GM12878 (cell line): ENCODE measurements around the gene OXCT1. TPM values are rescaled to one million over a fixed set of nuclear protein-coding genes. Genes with fewer than 3 reads are reported as not detected.

ENCODE experiments used
- ATAC-seq: fragments of 200-7000 bp; cut with Tn5 transposase; 3 replicates; pipeline ENCODE4 v1.9.1; 2020; ENCODE audit warnings: mild to moderate bottlenecking, moderate library complexity
- BruUV-seq: library from RNA; stranded (reverse); fragments of 400-500 nt; replicated peaks from 2 replicates; lab custom pipeline; 2021; lab: Mats Ljungman, UMichigan
- CTCF ChIA-PET: fragments of 300-600 bp; sonication (Branson Sonifier 250); formaldehyde crosslinking; extraction: SDS; loops from one replicate; lab custom pipeline; 2021; ENCODE audit warnings: inconsistent platforms; lab: Yijun Ruan, JAX
- POLR2A ChIA-PET: fragments of 350-600 bp; formaldehyde crosslinking; extraction: SDS; loops from one replicate; lab custom pipeline; 2021; ENCODE audit warnings: inconsistent platforms; lab: Charles Lee
- RAD21 ChIA-PET: fragments of 300-600 bp; sonication (Branson Sonifier 250); formaldehyde crosslinking; loops from one replicate; lab custom pipeline; 2023; ENCODE audit warnings: antibody characterized with exemption; ENCODE audit not compliant: unreplicated experiment; lab: Charles Lee
- SMC1A ChIA-PET: fragments of 300-600 bp; sonication (Branson Sonifier 250); formaldehyde crosslinking; loops from one replicate; lab custom pipeline; 2023; ENCODE audit not compliant: unreplicated experiment, uncharacterized antibody; lab: Charles Lee
- DNase-seq: peaks from one replicate; pipeline ENCODE4 v3.0.0-alpha.2; 2011; ENCODE audit warnings: low read depth, low spot score
- FAIRE-seq: peaks from 3 replicates; lab custom pipeline; 2011; peaks lifted over from hg19 to GRCh38; lab: Jason Lieb, UNC
- H2AFZ ChIP-seq: 2 replicates; pipeline ENCODE4 v1.6.0; 2011; ENCODE audit warnings: low read depth, low read length, control low read depth; ENCODE audit not compliant: control insufficient read depth
- H3K27ac ChIP-seq: 2 replicates; pipeline ENCODE4 v1.5.1; 2011; ENCODE audit warnings: control low read depth; ENCODE audit not compliant: control insufficient read depth, insufficient read depth
- H3K27me3 ChIP-seq, 2 experiments: replicated peaks in 1 of 2; 2 replicates each; pipeline versions ENCODE4 v1.6.0 to v1.6.1; 2011; ENCODE audit warnings: low read length in 1 of 2; ENCODE audit not compliant: control insufficient read depth in 2 of 2, insufficient read depth in 2 of 2
- H3K36me3 ChIP-seq, 2 experiments: 2 replicates each; pipeline ENCODE4 v1.5.1; 2011; ENCODE audit warnings: low read length in 1 of 2; ENCODE audit not compliant: control insufficient read depth in 2 of 2, insufficient read depth in 2 of 2
- H3K4me1 ChIP-seq: 2 replicates; pipeline ENCODE4 v1.6.1; 2011; ENCODE audit warnings: mild to moderate bottlenecking, low read length, moderate library complexity, mixed read lengths; ENCODE audit not compliant: control insufficient read depth, insufficient read depth
- H3K4me2 ChIP-seq: 2 replicates; pipeline ENCODE4 v1.6.0; 2011; ENCODE audit warnings: control low read depth; ENCODE audit not compliant: control insufficient read depth, insufficient read depth
- H3K4me3 ChIP-seq: fragments of 200-600 bp; sonication (generic); 2 replicates; pipeline ENCODE4 v1.5.1; 2016
- H3K79me2 ChIP-seq: 2 replicates; pipeline ENCODE4 v1.6.0; 2011; ENCODE audit warnings: low read length; ENCODE audit not compliant: control insufficient read depth, insufficient read depth
- H3K9ac ChIP-seq: 2 replicates; pipeline ENCODE4 v1.8.0; 2011; ENCODE audit warnings: low read length, control low read depth, mixed read lengths; ENCODE audit not compliant: control insufficient read depth, insufficient read depth
- H3K9me3 ChIP-seq: replicated peaks from 3 replicates; pipeline ENCODE4 v1.5.1; 2011; ENCODE audit warnings: mild to moderate bottlenecking, low read length; ENCODE audit not compliant: control insufficient read depth, insufficient read depth
- H4K20me1 ChIP-seq: 2 replicates; pipeline ENCODE4 v1.6.0; 2011; ENCODE audit not compliant: control insufficient read depth, insufficient read depth
- ETV6 ChIP-seq, 2 experiments: fragments of 450-650 bp in 1 of 2; IDR thresholded peaks in 1 of 2; conservative IDR thresholded peaks in 1 of 2; 2 replicates each; pipeline ENCODE4 v1.6.1; 2014; ENCODE audit warnings: antibody characterized with exemption in 1 of 2, borderline replicate concordance in 1 of 2, low read depth in 1 of 2, mild to moderate bottlenecking in 1 of 2, moderate library complexity in 1 of 2
- MEF2A ChIP-seq: IDR thresholded peaks from 2 replicates; pipeline ENCODE4 v1.6.1; 2011; ENCODE audit warnings: low read depth, mild to moderate bottlenecking, low read length, moderate library complexity; ENCODE audit not compliant: insufficient read depth
- POLR2A ChIP-seq: IDR thresholded peaks from 2 replicates; pipeline ENCODE4 v1.6.1; 2011; ENCODE audit warnings: low read depth, mild to moderate bottlenecking, low read length
- SPI1 ChIP-seq: IDR thresholded peaks from 2 replicates; pipeline ENCODE4 v1.6.1; 2011; ENCODE audit warnings: low read depth, mild to moderate bottlenecking, low read length, moderate library complexity, borderline replicate concordance; ENCODE audit not compliant: insufficient read depth
- SREBF2 ChIP-seq: IDR thresholded peaks from 2 replicates; pipeline ENCODE4 v1.6.1; 2012; ENCODE audit warnings: mild to moderate bottlenecking, low read length
- TAF1 ChIP-seq: IDR thresholded peaks from 2 replicates; pipeline ENCODE4 v1.6.1; 2011; ENCODE audit warnings: mild to moderate bottlenecking, low read depth, low read length, borderline replicate concordance
- ZNF24 ChIP-seq: fragments of 450-650 bp; IDR thresholded peaks from 2 replicates; pipeline ENCODE4 v1.6.1; 2017; ENCODE audit warnings: antibody characterized with exemption, mild to moderate bottlenecking
- WGBS: methylation state at CpG from one replicate; pipeline ENCODE4 v1.1.6; 2016; ENCODE audit warnings: low lambda C conversion rate; ENCODE audit not compliant: insufficient replicate concordance, insufficient coverage; ENCODE audit errors: missing lambda C conversion rate; 5-methylcytosine and 5-hydroxymethylcytosine counted together
- in situ Hi-C: fragments of 300-500 bp; cut with MboI; formaldehyde crosslinking; loops from 9 replicates; pipeline ENCODE4 v1.14.3; 2018; ENCODE audit warnings: mixed read lengths
- intact Hi-C: fragments of 100-400 bp; cut with micrococcal nuclease; formaldehyde crosslinking; loops from one replicate; pipeline ENCODE4 v1.14.2; 2022; ENCODE audit not compliant: unreplicated experiment
- polyA plus RNA-seq, 11 experiments: library from polyadenylated mRNA; depleted of rRNA in 4 of 11; unstranded in 6 of 11; stranded (reverse) in 5 of 11; fragments of >200 nt; fragmentation: Nextera tagmentation in 4 of 11; fragmentation: Illumina TruSeq in 1 of 11; extraction: Ambion mirVana in 4 of 11; extraction: Trizol in 1 of 11; gene quantifications; 1 replicate in 1 of 11; 2 replicates in 10 of 11; pipeline versions ENCODE4 v1.2.1 to v1.2.3, GENCODE V29; 2011 to 2016; ENCODE audit warnings: inconsistent platforms in 2 of 11, missing spikeins in 2 of 11, low read depth in 1 of 11
- total RNA-seq, 4 experiments: library from RNA; depleted of rRNA in 3 of 4; stranded (reverse); fragments of >200 nt in 3 of 4; fragmentation: Illumina TruSeq in 1 of 4; extraction: Trizol in 1 of 4; gene quantifications; 2 replicates each; pipeline versions ENCODE4 v1.2.1 to v1.2.3, GENCODE V29; 2013 to 2021
- TF ChIP-seq, protein P1 (sequence below): IDR thresholded peaks from 2 replicates; pipeline ENCODE4 v1.6.1; 2011; ENCODE audit warnings: borderline replicate concordance, low read depth, mild to moderate bottlenecking, moderate library complexity, low read length; ENCODE audit not compliant: insufficient read depth, poor library complexity, severe bottlenecking
- TF ChIP-seq, protein P2 (sequence below): fragments of 150-350 bp; IDR thresholded peaks from 2 replicates; pipeline ENCODE4 v1.6.1; 2016; ENCODE audit warnings: low read depth, low read length

Gene OXCT1
- total and polyA plus RNA-seq, 10 of the 15 experiments (the other 5 are each of a cell fraction or from before 2014, with no cell fraction given), result 46.9 to 103 (median 70.5) TPM

DNA sequence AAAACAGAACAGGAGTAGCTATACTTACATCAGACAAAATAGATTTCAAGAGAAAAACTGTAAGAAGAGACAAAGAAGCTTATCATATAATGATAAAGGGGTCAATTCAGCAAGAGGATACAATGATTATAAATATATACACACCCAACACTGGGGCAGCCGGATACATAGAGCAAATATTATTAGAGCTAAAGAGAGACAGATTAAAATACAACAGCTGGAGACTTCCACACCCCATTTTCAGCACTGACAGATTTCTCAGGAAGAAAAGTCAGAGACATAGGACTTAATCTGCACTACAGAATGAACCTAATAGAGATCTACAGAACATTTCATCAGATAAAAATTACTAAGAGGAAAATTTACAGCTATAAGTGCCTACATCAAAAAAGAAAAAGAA, 35.7 kb downstream of the OXCT1 start:
- Histone ChIP-seq H3K4me2 (no peak overlapping the region), H3K27me3 (no peaks in the 10 kb centered on the region), H2AFZ (no peak overlapping the region), H3K9me3 (no peaks in the 10 kb centered on the region), H3K9ac (no peak overlapping the region), H3K4me1 (no peaks in the 10 kb centered on the region), H4K20me1 (no peaks in the 10 kb centered on the region), H3K27ac (no peak overlapping the region), H3K36me3 (peaks cover 7 to 9% of the 10 kb centered on the region in 2 experiments), H3K4me3 (no peak overlapping the region), H3K79me2 (no peaks in the 10 kb centered on the region)
- intact Hi-C loops, result no loop called here
- CTCF ChIA-PET, result interaction anchor here (1.0 to 3.0 kb wide), 5 partner anchors 9 to 223 kb away, joined by 4 to 15 read pairs (median 5); no protein-coding TSS in a partner anchor
- in situ Hi-C loops, result loop anchor here (25.0 kb wide), 1 partner anchor 547 kb away; no protein-coding TSS in a partner anchor
- POLR2A ChIA-PET, result interaction anchor here (0.6 to 1.0 kb wide), 3 partner anchors 27 to 1036 kb away, joined by 3 to 4 read pairs (median 3); partner anchors contain the start of gene PRKAA1
- WGBS, result 94% methylated on average over 1 of the region's 1 CpG
- ATAC-seq (no peak), DNase-seq (no peak), FAIRE-seq (no peak)
- no peak for TF ChIP-seq MEF2A
- no peak for TF ChIP-seq SPI1
- no peak for TF ChIP-seq ETV6 (conservative IDR thresholded peaks at IDR 0.05 in 1 of 2, IDR thresholded peaks at IDR 0.05 in 1 of 2; ENCODE audit: borderline replicate concordance in 1 of 2, low read depth in 1 of 2)
- no peak for TF ChIP-seq SREBF2
- TF ChIP-seq POLR2A, result no peak
- TF ChIP-seq, protein P1, sequence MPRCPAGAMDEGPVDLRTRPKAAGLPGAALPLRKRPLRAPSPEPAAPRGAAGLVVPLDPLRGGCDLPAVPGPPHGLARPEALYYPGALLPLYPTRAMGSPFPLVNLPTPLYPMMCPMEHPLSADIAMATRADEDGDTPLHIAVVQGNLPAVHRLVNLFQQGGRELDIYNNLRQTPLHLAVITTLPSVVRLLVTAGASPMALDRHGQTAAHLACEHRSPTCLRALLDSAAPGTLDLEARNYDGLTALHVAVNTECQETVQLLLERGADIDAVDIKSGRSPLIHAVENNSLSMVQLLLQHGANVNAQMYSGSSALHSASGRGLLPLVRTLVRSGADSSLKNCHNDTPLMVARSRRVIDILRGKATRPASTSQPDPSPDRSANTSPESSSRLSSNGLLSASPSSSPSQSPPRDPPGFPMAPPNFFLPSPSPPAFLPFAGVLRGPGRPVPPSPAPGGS, result no peak
- TF ChIP-seq, protein P2, sequence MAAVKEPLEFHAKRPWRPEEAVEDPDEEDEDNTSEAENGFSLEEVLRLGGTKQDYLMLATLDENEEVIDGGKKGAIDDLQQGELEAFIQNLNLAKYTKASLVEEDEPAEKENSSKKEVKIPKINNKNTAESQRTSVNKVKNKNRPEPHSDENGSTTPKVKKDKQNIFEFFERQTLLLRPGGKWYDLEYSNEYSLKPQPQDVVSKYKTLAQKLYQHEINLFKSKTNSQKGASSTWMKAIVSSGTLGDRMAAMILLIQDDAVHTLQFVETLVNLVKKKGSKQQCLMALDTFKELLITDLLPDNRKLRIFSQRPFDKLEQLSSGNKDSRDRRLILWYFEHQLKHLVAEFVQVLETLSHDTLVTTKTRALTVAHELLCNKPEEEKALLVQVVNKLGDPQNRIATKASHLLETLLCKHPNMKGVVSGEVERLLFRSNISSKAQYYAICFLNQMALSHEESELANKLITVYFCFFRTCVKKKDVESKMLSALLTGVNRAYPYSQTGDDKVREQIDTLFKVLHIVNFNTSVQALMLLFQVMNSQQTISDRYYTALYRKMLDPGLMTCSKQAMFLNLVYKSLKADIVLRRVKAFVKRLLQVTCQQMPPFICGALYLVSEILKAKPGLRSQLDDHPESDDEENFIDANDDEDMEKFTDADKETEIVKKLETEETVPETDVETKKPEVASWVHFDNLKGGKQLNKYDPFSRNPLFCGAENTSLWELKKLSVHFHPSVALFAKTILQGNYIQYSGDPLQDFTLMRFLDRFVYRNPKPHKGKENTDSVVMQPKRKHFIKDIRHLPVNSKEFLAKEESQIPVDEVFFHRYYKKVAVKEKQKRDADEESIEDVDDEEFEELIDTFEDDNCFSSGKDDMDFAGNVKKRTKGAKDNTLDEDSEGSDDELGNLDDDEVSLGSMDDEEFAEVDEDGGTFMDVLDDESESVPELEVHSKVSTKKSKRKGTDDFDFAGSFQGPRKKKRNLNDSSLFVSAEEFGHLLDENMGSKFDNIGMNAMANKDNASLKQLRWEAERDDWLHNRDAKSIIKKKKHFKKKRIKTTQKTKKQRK, result no peak
- TF ChIP-seq TAF1, result no peak
- no peak for TF ChIP-seq ZNF24
- BruUV-seq, result no TSS peak
- RAD21 ChIA-PET, result no interaction called here
- SMC1A ChIA-PET, result interaction anchor here (0.6 to 1.6 kb wide), 5 partner anchors 8 to 113 kb away, joined by 3 to 7 read pairs (median 4); no protein-coding TSS in a partner anchor
